Activated T-cell treated with anti-CD3 and anti-CD28 coated beads, Interleukin-2, amount 50 U/mL, for 4 hours (primary cell): ENCODE data around the gene LRRK1. TPM values are rescaled to one million over a fixed set of nuclear protein-coding genes. Genes with fewer than 3 reads are reported as not detected.

Experiments used
- ATAC-seq, 2 donors: fragments of 200-7000 bp; cut with Tn5 transposase; one replicate each; pipeline ENCODE4 v1.10.0; 2021
- DNase-seq: peaks from one replicate; pipeline ENCODE4 v3.0.0-alpha.2; 2020
- H3K27me3 Mint-ChIP-seq: one replicate; pipeline ENCODE4 v1.8.0; 2021; ENCODE audit warnings: low read depth, mixed read lengths
- H3K36me3 Mint-ChIP-seq: one replicate; pipeline ENCODE4 v1.8.0; 2022; ENCODE audit warnings: mixed read lengths; ENCODE audit not compliant: insufficient read depth
- H3K4me1 Mint-ChIP-seq: one replicate; pipeline ENCODE4 v1.8.0; 2021; ENCODE audit warnings: low read depth, mixed read lengths
- H3K4me3 Mint-ChIP-seq: one replicate; pipeline ENCODE4 v1.8.0; 2021; ENCODE audit warnings: mild to moderate bottlenecking, moderate library complexity, mixed read lengths
- H3K9me3 Mint-ChIP-seq: one replicate; pipeline ENCODE4 v1.8.0; 2021; ENCODE audit warnings: mixed read lengths
- total RNA-seq, 3 donors: library from RNA; stranded (reverse); gene quantifications; one replicate each; pipeline ENCODE4 v1.2.1, GENCODE V29; 2021

LRRK1 gene
- total RNA-seq, 3 donors from 2014 or later: 0.55 to 1.8 (median 1.6) TPM

- Mint-ChIP-seq H3K9me3 (no peaks in the 10 kb centered on the region), H3K36me3 (no peaks in the 10 kb centered on the region), H3K4me1 (no peaks in the 10 kb centered on the region), H3K27me3 (peaks cover 2% of the 10 kb centered on the region), H3K4me3 (no peak overlapping the region)
- DNase-seq (no peak), ATAC-seq (no peak)
These were observed 195.5 kb downstream of the LRRK1 start for GRCh38 chr15:101114610-101115009.

DNA sequence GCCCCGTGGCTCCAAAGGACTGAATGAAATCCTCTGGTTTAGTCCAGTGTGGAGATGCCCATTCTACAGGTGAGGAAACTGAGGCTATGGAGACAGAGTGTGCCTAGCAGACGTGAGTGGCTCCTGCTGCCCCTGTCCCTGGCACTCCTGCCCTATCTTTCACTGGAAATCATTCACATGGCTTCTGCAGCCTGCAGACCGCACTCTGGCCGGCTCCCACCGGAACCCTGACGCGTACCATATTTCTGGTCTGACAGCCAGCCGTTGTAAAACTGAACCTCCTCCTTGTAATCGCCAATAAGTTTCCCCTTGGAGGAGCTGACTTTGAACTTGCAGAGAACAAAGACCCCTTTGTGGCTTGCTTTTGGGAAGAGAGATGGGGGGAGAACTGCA, 196.2 kb downstream of the LRRK1 start:
- ATAC-seq (no peak), DNase-seq (no peak)
- no peak overlapping the region for H3K4me3 Mint-ChIP-seq
- peaks cover 2% of the 10 kb centered on the region for H3K27me3 Mint-ChIP-seq
- no peaks in the 10 kb centered on the region for H3K9me3 Mint-ChIP-seq
- H3K4me1 Mint-ChIP-seq: no peaks in the 10 kb centered on the region
- H3K36me3 Mint-ChIP-seq: no peaks in the 10 kb centered on the region

DNA sequence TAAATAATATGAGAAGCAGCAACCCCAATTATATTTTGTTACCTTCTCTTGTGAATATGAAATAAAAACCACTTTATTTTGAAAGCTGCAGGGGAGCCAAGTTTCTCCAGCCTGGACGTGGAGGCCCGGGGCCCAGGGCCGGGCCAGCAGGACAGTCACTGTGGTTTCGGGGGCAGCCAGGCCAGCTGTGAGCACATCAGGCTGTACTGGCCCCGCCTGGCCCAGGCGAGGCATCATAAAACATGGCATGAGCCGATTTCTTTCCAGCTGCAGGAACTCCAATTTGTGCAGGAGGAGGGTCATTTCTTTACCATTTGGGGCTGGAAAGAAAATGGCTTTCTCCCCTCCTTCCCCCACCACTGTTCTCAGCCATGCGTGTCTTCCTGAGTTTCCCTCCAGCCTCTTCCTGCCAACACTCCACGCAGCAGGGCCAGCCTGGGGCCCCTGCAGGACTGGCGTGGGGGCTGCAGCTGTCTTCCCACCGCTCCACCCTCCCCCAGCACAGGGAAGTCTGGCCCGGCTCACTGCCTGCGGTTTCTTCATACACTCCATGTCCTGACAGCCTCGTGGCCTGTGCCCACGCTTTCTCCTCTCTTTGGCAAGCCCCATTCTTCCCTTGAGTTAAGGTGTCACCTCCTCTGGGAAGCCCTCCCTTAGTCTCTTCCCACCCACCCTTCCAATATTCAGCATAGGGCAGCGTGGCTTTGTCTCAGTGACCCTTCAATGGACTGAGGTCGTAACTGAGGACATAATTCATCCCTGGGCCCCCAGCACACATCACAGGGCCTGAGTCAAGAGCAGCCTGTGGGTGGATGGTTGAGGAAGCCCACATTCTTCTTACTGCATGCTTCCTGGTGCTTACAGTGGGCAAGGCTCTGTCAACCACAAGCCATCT, 196.9 kb downstream of the LRRK1 start:
- Mint-ChIP-seq H3K27me3 (peaks cover 2% of the 10 kb centered on the region), H3K4me3 (no peak overlapping the region), H3K4me1 (no peaks in the 10 kb centered on the region), H3K36me3 (no peaks in the 10 kb centered on the region), H3K9me3 (no peaks in the 10 kb centered on the region)
- ATAC-seq (no peak), DNase-seq (no peak)

- Mint-ChIP-seq H3K4me3 (no peak overlapping the region), H3K9me3 (no peaks in the 10 kb centered on the region), H3K27me3 (peaks cover 2% of the 10 kb centered on the region), H3K36me3 (no peaks in the 10 kb centered on the region), H3K4me1 (peaks cover 2% of the 10 kb centered on the region)
- DNase-seq (no peak), ATAC-seq (no peak)
These were observed 197.5 kb downstream of the LRRK1 start for GRCh38 chr15:101116681-101116976.

DNA sequence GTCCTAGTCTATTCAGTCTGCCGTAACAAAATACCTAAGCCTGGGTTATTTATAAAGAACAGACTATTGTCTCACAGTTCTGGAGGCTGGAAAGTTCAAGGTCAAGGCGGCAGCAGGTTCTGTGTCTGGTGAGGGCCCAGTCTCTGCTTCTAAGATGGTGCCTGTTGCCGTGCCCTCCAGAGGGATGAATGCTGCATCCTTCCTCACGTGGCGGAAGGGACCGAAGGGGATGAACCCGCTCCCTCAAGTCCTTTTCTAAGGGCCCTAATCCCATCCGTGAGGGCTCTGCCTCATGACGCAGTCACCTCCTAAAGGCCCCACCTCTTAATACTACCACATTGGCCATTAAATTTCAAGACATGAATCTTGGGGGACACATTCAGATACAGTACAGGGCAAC, 199.0 kb downstream of the LRRK1 start:
- H3K27me3 Mint-ChIP-seq: peaks cover 2% of the 10 kb centered on the region
- peaks cover 7% of the 10 kb centered on the region for H3K4me1 Mint-ChIP-seq
- H3K4me3 Mint-ChIP-seq: no peak overlapping the region
- DNase-seq (no peak), ATAC-seq (no peak)
- H3K9me3 Mint-ChIP-seq: no peaks in the 10 kb centered on the region
- H3K36me3 Mint-ChIP-seq: no peaks in the 10 kb centered on the region

- no peaks in the 10 kb centered on the region for H3K36me3 Mint-ChIP-seq
- no peak overlapping the region for H3K4me3 Mint-ChIP-seq
- DNase-seq (no peak), ATAC-seq (no peak)
- no peaks in the 10 kb centered on the region for H3K9me3 Mint-ChIP-seq
- H3K27me3 Mint-ChIP-seq: peaks cover 2% of the 10 kb centered on the region
- peaks cover 12% of the 10 kb centered on the region for H3K4me1 Mint-ChIP-seq
These were observed 199.5 kb downstream of the LRRK1 start for GRCh38 chr15:101118615-101119014.

DNA sequence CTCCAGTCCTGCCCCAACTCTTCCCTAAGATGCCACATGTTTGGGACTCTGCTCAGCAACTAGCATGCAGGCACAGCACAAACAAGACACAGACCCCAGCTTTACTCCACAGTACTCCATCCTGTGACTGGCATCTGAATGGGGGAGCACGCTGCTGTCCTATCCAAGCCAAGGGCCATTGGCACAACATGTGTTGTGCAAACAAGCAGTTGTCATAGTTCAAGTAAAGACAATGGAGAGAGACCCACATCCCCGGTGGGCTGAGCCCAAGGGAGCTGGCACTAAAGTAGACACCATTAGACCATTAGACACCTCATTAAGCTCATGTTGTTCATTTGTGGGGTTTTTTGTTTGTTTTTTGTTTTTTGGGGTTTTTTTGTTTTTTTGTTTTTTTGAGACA, 200.0 kb downstream of the LRRK1 start:
- no peaks in the 10 kb centered on the region for H3K36me3 Mint-ChIP-seq
- no peak for DNase-seq
- ATAC-seq: no peak
- H3K27me3 Mint-ChIP-seq: no peaks in the 10 kb centered on the region
- no peak overlapping the region for H3K4me3 Mint-ChIP-seq
- peaks cover 18% of the 10 kb centered on the region for H3K4me1 Mint-ChIP-seq
- H3K9me3 Mint-ChIP-seq: no peaks in the 10 kb centered on the region

Other genes with a start within 250 kb of the LRRK1 start
- under 1 TPM; 0.24 to 0.47 (median 0.40) TPM for gene ALDH1A3, start 39.5 kb upstream of the LRRK1 start, total RNA-seq